Nephron (organoid): ENCODE measurements around the gene FAM241B.

ENCODE experiments used
- H3K27ac Mint-ChIP-seq, 3 experiments: 2 replicates each; pipeline ENCODE4 v1.8.0; 2020; ENCODE audit warnings: mixed read lengths in 3 of 3, mild to moderate bottlenecking in 2 of 3, moderate library complexity in 1 of 3
- H3K27me3 Mint-ChIP-seq: 2 replicates; pipeline ENCODE4 v1.8.0; 2021; ENCODE audit warnings: low read depth, mild to moderate bottlenecking, moderate library complexity, mixed read lengths
- H3K36me3 Mint-ChIP-seq: 2 replicates; pipeline ENCODE4 v1.8.0; 2020; ENCODE audit warnings: low read depth, mixed read lengths
- H3K4me1 Mint-ChIP-seq: 2 replicates; pipeline ENCODE4 v1.8.0; 2020; ENCODE audit warnings: mixed read lengths
- H3K4me3 Mint-ChIP-seq, 3 experiments: 2 replicates each; pipeline ENCODE4 v1.8.0; 2020; ENCODE audit warnings: mild to moderate bottlenecking in 3 of 3, mixed read lengths in 3 of 3, moderate library complexity in 2 of 3
- H3K9me3 Mint-ChIP-seq: 2 replicates; pipeline ENCODE4 v1.8.0; 2020; ENCODE audit warnings: mixed read lengths
- TF ChIP-seq, protein P1 (sequence below), 3 experiments: fragments of 200-600 bp; sonication (generic); IDR thresholded peaks; one replicate each; pipeline ENCODE4 v1.5.0; 2021; ENCODE audit warnings: antibody characterized with exemption in 3 of 3; ENCODE audit not compliant: unreplicated experiment in 3 of 3

Gene FAM241B

GRCh38 chr10:69657866-69658265 lies 27.8 kb downstream of the FAM241B start:
- Mint-ChIP-seq H3K27ac (peak overlapping the region in 1 of 3 experiments; percentile 58), H3K36me3 (no peaks in the 10 kb centered on the region), H3K9me3 (no peaks in the 10 kb centered on the region), H3K4me1 (peaks cover 64% of the 10 kb centered on the region), H3K27me3 (peaks cover 9% of the 10 kb centered on the region), H3K4me3 (no peak overlapping the region)
- TF ChIP-seq, protein P1, sequence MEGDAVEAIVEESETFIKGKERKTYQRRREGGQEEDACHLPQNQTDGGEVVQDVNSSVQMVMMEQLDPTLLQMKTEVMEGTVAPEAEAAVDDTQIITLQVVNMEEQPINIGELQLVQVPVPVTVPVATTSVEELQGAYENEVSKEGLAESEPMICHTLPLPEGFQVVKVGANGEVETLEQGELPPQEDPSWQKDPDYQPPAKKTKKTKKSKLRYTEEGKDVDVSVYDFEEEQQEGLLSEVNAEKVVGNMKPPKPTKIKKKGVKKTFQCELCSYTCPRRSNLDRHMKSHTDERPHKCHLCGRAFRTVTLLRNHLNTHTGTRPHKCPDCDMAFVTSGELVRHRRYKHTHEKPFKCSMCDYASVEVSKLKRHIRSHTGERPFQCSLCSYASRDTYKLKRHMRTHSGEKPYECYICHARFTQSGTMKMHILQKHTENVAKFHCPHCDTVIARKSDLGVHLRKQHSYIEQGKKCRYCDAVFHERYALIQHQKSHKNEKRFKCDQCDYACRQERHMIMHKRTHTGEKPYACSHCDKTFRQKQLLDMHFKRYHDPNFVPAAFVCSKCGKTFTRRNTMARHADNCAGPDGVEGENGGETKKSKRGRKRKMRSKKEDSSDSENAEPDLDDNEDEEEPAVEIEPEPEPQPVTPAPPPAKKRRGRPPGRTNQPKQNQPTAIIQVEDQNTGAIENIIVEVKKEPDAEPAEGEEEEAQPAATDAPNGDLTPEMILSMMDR (IDR thresholded peaks at IDR 0.05; ENCODE audit: unreplicated experiment in 3 of 3), result no peak

DNA sequence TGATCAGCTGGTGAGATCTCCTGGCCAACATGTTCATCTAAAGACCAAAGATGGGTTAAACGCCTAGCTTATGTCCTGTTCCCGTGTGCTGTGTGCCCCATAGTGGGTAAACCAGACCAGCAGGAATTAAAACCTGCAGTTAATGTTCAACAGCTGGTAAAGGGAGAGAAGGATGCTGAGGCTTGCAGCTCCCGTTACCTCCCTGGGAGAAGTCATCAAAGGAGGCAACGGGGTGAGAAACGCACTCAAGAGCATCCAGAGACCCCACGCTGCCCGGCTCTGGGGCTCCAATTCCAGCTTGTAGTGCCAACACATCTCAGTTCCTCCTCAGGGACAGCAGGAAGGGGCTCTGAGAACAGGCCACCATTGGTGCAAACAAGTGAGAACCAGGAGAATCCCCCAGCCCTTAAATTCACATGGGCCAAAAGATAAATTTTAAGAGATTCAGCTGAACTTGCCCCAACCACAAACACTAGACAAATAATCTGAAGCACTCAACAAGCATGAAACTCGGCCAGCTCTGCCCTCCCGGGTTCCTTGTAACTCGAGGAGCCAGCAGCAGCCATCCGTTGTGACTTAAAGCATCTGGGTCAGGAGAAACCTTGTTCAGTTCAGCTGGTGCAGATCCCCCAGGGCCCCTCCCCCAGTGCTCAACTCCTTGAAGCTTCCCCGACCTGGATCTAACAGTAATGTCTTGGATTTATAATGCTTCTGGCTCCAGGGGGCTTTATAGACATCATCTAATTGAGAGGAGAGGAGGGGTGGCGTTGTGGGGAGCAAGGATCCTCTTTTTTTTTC lies 29.4 kb downstream of the FAM241B start:
- Mint-ChIP-seq H3K4me1 (peaks cover 65% of the 10 kb centered on the region), H3K4me3 (no peak overlapping the region), H3K9me3 (no peaks in the 10 kb centered on the region), H3K36me3 (no peaks in the 10 kb centered on the region), H3K27me3 (peaks cover 4% of the 10 kb centered on the region), H3K27ac (peak overlapping the region; percentile 15 to 74 (median 50))
- TF ChIP-seq, protein P1 (IDR thresholded peaks at IDR 0.05; ENCODE audit: unreplicated experiment in 3 of 3), result no peak

- peaks cover 61% of the 10 kb centered on the region for H3K4me1 Mint-ChIP-seq
- no peaks in the 10 kb centered on the region for H3K36me3 Mint-ChIP-seq
- no peak overlapping the region for H3K27ac Mint-ChIP-seq
- H3K27me3 Mint-ChIP-seq, result peaks cover 4% of the 10 kb centered on the region
- H3K4me3 Mint-ChIP-seq, result no peak overlapping the region
- TF ChIP-seq, protein P1 (IDR thresholded peaks at IDR 0.05; ENCODE audit: unreplicated experiment in 3 of 3), result no peak
- H3K9me3 Mint-ChIP-seq, result no peaks in the 10 kb centered on the region
These were observed 30.2 kb downstream of the FAM241B start for GRCh38 chr10:69660296-69660695.

- Mint-ChIP-seq H3K9me3 (no peaks in the 10 kb centered on the region), H3K36me3 (no peaks in the 10 kb centered on the region), H3K4me3 (peak overlapping the region in 2 of 3 experiments; percentile 13 to 56), H3K4me1 (peaks cover 59% of the 10 kb centered on the region), H3K27me3 (peaks cover 8% of the 10 kb centered on the region), H3K27ac (peak overlapping the region; percentile 56 to 86 (median 84))
- TF ChIP-seq, protein P1 (IDR thresholded peaks at IDR 0.05; ENCODE audit: unreplicated experiment in 3 of 3), result no peak
These were observed 31.5 kb downstream of the FAM241B start for GRCh38 chr10:69661414-69662172.

DNA sequence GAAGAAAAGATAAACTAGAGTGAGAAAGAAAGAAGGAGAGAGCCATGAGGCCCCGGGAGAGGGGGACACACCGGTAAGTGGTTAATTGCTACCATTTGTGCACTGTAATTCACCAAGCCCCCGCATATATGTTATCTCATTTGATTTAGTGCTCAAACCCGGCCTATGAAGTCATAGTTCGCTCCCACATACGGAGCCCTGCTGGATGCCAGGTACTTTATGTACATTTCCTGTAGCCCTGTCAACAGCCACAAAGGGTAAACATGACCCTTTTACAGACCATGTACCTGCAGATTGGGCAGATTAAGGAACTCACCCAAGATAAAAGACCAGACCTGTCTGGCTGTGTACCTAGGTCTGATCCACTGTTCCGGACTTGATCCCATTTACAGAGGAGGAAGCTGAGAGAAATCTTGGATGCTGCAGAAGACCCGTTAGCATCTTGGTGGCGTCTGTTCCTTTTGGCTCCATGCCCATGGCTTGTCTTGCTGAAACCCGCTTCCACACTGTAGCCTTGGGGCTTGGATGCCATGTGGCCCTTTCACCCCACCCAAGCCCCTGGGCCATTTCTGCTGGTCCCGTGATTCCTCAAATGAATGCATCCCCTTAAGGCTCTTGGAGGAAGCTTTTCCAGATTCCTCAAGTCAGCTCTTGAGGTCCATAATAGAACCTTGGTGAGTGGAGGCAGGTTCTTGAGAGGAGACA lies 32.3 kb downstream of the FAM241B start:
- Mint-ChIP-seq H3K27ac (peak overlapping the region; percentile 56 to 86 (median 84)), H3K36me3 (no peaks in the 10 kb centered on the region), H3K27me3 (peaks cover 11% of the 10 kb centered on the region), H3K9me3 (no peaks in the 10 kb centered on the region), H3K4me3 (peak overlapping the region in 2 of 3 experiments; percentile 13 to 56), H3K4me1 (peaks cover 57% of the 10 kb centered on the region)
- TF ChIP-seq, protein P1 (IDR thresholded peaks at IDR 0.05; ENCODE audit: unreplicated experiment in 3 of 3), result no peak
